Cerebellar cortex (tissue), 1 donor: Measurements from ENCODE around the gene KRTAP12-4.
"Not testable (repeated sequence)": the region's sequence is repeated elsewhere in the genome, so short reads cannot be mapped to it uniquely, and the experiment has no call there.

ENCODE experiments used
- DNase-seq: peaks from one replicate; pipeline ENCODE4 v3.0.0-alpha.2; 2015; ENCODE audit warnings: low spot score

Gene KRTAP12-4

GRCh38 chr21:44653656-44654575 is 543 bp downstream of the KRTAP12-4 start:
- DNase-seq, result no peak

GRCh38 chr21:44653123-44653522 is 1.3 kb downstream of the KRTAP12-4 start:
- no peak for DNase-seq

DNA sequence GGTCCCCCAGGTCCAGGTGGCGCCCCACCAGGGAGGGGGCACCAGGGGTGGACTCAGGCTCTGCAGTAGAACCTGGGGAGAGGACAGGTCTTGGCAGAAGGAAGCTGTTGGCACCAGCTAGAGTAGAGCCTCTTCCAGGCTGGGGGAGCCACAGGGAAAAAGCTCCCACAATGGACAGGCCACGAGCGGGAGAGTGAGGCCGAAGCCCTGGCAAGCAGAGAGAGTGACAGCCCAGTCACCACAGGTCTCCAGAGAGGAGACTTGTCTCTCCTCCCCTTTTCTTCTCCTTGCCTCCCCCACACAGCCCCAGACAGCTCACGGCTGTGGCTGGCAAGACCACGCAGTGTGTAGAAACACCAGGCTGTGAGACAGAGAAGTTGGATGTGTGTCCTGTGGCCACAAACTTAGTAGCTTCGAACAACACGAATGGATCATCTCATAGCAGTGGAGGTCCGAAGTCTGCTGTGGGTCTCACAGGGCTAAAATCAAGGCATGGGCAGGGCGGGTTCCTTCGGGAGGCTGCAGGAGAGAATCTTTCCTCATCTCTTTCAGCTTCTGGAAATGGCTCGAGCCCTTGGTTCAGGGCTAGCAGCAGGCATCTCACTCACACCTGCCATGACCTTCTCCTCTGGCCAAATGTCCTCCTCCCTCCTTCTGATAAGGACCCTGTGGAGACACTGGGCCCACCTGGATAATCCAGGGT is 3.3 kb downstream of the KRTAP12-4 start:
- no peak for DNase-seq

GRCh38 chr21:44650265-44650972 is 4.0 kb downstream of the KRTAP12-4 start:
- DNase-seq, result no peak

DNA sequence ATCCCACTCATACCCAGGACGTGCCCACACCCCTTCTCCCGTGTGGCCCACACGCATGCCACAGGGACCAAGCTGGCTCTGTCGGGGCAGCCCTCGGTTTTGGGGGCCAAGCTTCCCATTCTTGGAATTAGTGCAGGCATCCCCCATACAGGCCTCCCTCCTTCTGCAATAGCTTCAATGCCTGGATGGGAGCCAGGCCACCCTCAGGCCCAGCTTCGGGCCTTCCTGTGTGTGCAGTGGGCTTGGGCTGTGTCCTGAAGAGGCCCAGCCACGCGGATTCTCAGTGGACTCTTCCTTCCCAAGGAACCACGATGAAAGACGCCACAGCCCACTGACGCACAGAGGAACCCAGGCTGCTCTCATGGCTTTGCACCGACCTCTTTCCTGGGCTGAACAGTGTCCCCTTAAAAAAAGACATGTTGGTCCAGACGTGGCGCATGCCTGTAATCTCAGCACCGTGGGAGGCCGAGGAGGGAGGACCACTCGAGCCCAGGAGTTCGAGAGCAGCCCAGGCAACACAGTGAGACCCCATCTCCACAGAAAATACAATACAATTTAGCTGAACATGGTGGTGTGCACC is 4.8 kb downstream of the KRTAP12-4 start:
- no peak for DNase-seq

GRCh38 chr21:44648557-44649311 is 5.7 kb downstream of the KRTAP12-4 start:
- DNase-seq, result no peak

- no peak for DNase-seq
These were observed 7.3 kb downstream of the KRTAP12-4 start for GRCh38 chr21:44647222-44647552.

- peak; percentile 18 for DNase-seq
These were observed 7.9 kb downstream of the KRTAP12-4 start, which contains the start of gene KRTAP10-11 for GRCh38 chr21:44646366-44647221. TSS of gene KRTAP10-11 (plus strand) at chr21:44646414. CDS start at chr21:44646459, 45 bp downstream.

GRCh38 chr21:44644878-44645277 is 9.6 kb downstream of the KRTAP12-4 start:
- DNase-seq, result no peak

DNA sequence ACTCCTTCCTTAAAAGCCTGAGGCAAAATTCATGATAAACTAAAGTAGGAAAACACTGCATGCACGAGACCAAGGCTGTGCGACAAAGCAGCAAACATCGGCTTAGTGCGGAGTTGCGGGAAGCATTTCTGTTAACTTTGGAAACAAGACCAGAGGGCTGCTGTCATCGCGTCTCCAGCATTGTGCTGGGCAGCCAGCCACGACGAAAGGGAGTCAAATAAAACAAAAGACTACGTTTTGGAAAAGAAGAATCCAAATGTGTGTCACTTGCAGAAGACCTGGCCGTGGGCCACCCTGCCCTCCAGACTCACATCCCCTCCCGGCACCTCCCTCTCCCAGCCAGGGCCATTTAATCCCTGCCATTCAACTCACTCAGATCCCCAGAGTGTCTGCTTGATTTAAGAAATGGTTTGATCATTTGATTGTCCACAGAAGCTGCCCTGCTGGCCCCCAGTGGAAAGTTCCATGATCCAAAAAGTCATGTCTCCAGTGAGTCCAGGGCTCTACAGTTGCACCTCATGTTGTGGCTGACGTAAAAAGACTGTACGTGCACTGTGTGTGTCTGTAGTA is 10.6 kb downstream of the KRTAP12-4 start:
- DNase-seq, result no peak

DNA sequence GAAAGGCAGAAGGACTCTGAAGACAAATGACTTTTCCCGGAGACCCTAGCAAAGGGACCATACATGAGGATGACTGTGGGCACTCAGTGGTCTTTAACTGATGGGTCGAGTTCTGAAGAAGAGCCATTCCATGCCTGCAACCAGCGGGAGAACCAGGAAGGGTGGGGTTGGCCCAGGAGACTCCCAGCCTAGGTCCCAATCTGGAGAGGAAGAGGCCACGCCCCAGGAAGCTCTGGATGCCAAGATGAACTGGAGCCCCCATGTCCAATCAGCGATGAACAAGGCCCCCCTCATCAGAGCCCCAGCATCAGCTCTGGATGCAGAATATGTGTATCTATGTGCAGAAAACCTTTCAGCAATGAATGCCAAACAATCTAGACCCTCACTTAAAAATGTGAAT is 13.7 kb downstream of the KRTAP12-4 start:
- DNase-seq, result no peak

DNA sequence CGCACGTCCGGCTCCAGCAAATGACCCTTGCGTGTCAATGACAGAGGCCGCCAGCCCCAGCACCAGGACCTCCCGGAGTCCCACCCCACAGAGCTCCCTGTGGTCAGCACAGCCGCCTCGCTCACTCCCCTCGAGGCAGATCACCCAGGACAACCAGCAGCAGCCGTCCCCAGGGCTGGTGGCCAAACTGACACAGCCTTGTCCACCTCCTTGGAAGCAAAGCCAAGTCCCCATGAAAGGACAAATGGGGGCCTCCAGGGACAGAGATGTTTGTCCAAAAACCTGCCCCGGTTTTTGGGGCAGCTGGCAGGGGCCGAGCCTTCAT is 15.2 kb downstream of the KRTAP12-4 start:
- no peak for DNase-seq

DNA sequence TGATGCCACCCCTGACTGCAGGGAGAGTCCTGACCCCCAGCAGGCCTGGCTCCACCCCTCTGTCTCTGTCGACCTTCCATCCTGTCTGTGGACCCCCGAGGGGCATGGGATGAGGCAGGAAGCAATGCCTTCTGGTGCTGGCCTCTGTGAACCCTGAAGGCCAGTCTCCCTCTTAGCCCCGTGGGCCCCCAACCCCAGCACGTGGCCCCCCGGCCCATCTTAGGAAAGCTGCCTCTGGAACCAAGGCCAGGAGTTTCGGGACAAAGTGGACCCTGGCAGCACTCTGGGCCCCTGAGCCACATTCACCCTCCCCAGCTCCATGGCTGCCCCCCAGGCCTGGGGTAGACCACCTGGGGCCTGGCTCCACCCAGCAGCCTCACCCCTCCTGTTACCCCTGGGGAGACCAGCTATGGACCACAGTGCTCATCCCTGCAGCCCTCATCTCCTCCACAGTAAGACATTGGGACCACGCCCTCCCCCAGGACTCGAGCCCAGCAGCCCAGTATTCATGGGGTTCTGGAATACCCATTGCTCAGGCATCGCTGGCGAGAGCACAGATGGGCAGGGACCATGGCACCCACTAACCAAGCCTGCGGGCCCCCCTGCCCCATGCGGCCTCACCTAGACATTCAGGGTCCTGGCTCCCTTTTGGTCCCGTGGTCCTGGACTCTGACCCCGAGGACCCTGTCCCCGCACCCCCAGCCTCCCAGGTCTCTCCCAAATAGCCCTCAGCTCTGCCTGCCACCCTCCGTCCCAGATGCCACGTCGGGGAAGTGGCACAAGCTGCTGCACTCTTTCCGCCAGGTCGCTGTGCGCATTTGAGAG is 15.7 kb downstream of the KRTAP12-4 start:
- DNase-seq, result not testable (repeated sequence)

- not testable (repeated sequence) for DNase-seq
These were observed 16.6 kb downstream of the KRTAP12-4 start for GRCh38 chr21:44637851-44638348.

GRCh38 chr21:44637018-44637850 is 17.2 kb downstream of the KRTAP12-4 start, which contains the start of gene KRTAP10-10:
TSS of gene KRTAP10-10 (plus strand) at chr21:44637356. CDS start at chr21:44637418, 62 bp downstream.
- DNase-seq, result peak; percentile 60

GRCh38 chr21:44636209-44637017 is 18.0 kb downstream of the KRTAP12-4 start:
- no peak for DNase-seq

DNA sequence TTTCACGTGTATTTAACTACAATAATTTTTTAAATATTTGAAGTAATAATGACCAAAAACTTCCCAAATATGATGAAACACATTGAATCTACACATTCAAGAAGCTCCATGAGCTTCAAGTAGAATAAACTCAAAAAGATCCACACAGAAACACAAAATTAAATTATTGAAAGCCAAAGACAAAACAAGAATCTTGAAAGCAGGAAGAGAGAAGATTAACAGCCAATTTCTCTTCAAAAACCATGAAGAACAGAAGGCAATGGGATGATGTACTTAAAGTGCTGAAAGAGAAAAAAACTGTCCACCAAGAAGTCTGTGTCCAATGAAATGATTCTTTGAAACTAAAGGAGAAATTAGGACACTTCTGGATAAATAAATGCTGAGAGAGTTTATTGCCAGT is 22.4 kb downstream of the KRTAP12-4 start:
- DNase-seq, result no peak
